ENCODE data around the gene GALM.

GRCh38 chr2:38712871-38713270, 47.0 kb downstream of the GALM start:
- TF ChIP-seq CTCF (IDR thresholded peaks at IDR 0.05), result no peak
- TF ChIP-seq POLR2A (IDR thresholded peaks at IDR 0.05), result no peak

Data from right lobe of liver (tissue), 4 donors.